Gastrocnemius medialis (tissue), 4 donors: ENCODE measurements around the gene COBL. TPM values are rescaled to one million over a fixed set of nuclear protein-coding genes. Genes with fewer than 3 reads are reported as not detected.

Experiments used
- ATAC-seq, 2 donors: fragments of 150-250 bp; one replicate each; pipeline ENCODE4 v1.9.1; 2016
- DNase-seq, 2 donors: peaks; one replicate each; pipeline ENCODE4 v3.0.0-alpha.2; 2019
- H3K27ac ChIP-seq, 4 donors: fragments of 200-600 bp; sonication (generic); 1 replicate in 1 of 4; 2 replicates in 3 of 4; pipeline ENCODE4 v1.5.1; 2016 to 2018; ENCODE audit warnings: mild to moderate bottlenecking in 2 of 4, moderate library complexity in 1 of 4
- H3K27me3 ChIP-seq, 3 donors: fragments of 200-600 bp; sonication (generic) in 2 of 3; 1 replicate in 1 of 3; 2 replicates in 2 of 3; pipeline versions ENCODE4 v1.5.1 to v1.6.0; 2016 to 2019; ENCODE audit warnings: mild to moderate bottlenecking in 1 of 3, moderate library complexity in 1 of 3
- H3K36me3 ChIP-seq, 2 donors: fragments of 200-600 bp; sonication (generic) in 1 of 2; one replicate each; pipeline ENCODE4 v1.5.1; 2017 to 2018
- H3K4me1 ChIP-seq, 2 donors: fragments of 200-600 bp; sonication (generic) in 1 of 2; one replicate each; pipeline ENCODE4 v1.5.1; 2016 to 2017; ENCODE audit warnings: mild to moderate bottlenecking in 2 of 2
- H3K4me3 ChIP-seq, 4 donors: fragments of 200-600 bp; sonication (generic) in 3 of 4; 1 replicate in 1 of 4; 2 replicates in 3 of 4; pipeline ENCODE4 v1.5.1; 2016 to 2019; ENCODE audit warnings: mild to moderate bottlenecking in 2 of 4
- H3K9me3 ChIP-seq, 3 donors: fragments of 200-600 bp; sonication (generic) in 2 of 3; 1 replicate in 1 of 3; 2 replicates in 2 of 3; pipeline ENCODE4 v1.5.1; 2016 to 2019
- CTCF ChIP-seq, 5 experiments: fragments of 450-650 bp in 3 of 5; fragments of 200-600 bp in 2 of 5; sonication (generic) in 2 of 5; IDR thresholded peaks in 4 of 5; conservative IDR thresholded peaks in 1 of 5; 1 replicate in 4 of 5; 2 replicates in 1 of 5; pipeline ENCODE4 v1.5.1; 2016 to 2019; ENCODE audit warnings: antibody characterized with exemption in 5 of 5, mild to moderate bottlenecking in 3 of 5, moderate library complexity in 3 of 5
- POLR2A ChIP-seq, 2 donors: fragments of 450-650 bp; IDR thresholded peaks; one replicate each; pipeline ENCODE4 v1.6.1; 2017; ENCODE audit warnings: antibody characterized with exemption in 2 of 2, mild to moderate bottlenecking in 2 of 2, moderate library complexity in 2 of 2
- in situ Hi-C, 4 donors: fragments of 200-750 bp; cut with MboI; loops; one replicate each; pipeline versions ENCODE4 v1.15.0 to v1.8.0; 2017; ENCODE audit warnings: low sequenced_read_pairs in 4 of 4
- intact Hi-C: fragments of 100-400 bp; cut with DNase I; formaldehyde crosslinking; loops from one replicate; pipeline ENCODE4 v1.15.1; 2023; ENCODE audit warnings: low total_unique reads
- total RNA-seq, 4 donors: library from RNA; depleted of rRNA; stranded (reverse); fragments of >200 nt; gene quantifications; one replicate each; pipeline versions ENCODE4 v1.1.0 to v1.2.3, GENCODE V29; 2016

COBL gene
- total RNA-seq, 4 donors from 2014 or later = 82.1 to 170 (median 124) TPM

GRCh38 chr7:51306761-51307160 lies 9.8 kb downstream of the COBL start:
- Histone ChIP-seq H3K27me3 (no peaks in the 10 kb centered on the region), H3K36me3 (no peaks in the 10 kb centered on the region), H3K9me3 (no peaks in the 10 kb centered on the region), H3K4me1 (peaks cover 38 to 56% of the 10 kb centered on the region in 2 donors), H3K4me3 (no peak overlapping the region), H3K27ac (no peak overlapping the region)
- TF ChIP-seq POLR2A (IDR thresholded peaks at IDR 0.05) (no peak), CTCF (IDR thresholded peaks at IDR 0.05 in 4 of 5, conservative IDR thresholded peaks at IDR 0.05 in 1 of 5) (no peak)
- no peak for ATAC-seq
- no peak for DNase-seq
- in situ Hi-C loops (no loop called here), intact Hi-C loops (no loop called here)

- Histone ChIP-seq H3K9me3 (no peaks in the 10 kb centered on the region), H3K4me1 (peaks cover 30 to 47% of the 10 kb centered on the region in 2 donors), H3K4me3 (no peak overlapping the region), H3K27ac (no peak overlapping the region), H3K27me3 (no peaks in the 10 kb centered on the region), H3K36me3 (no peaks in the 10 kb centered on the region)
- DNase-seq (no peak), ATAC-seq (no peak)
- in situ Hi-C loops (no loop called here), intact Hi-C loops (no loop called here)
- TF ChIP-seq POLR2A (IDR thresholded peaks at IDR 0.05) (no peak), CTCF (IDR thresholded peaks at IDR 0.05 in 4 of 5, conservative IDR thresholded peaks at IDR 0.05 in 1 of 5) (no peak)
Observed at GRCh38 chr7:51304729-51305128, 11.9 kb downstream of the COBL start.

- intact Hi-C loops = no loop called here
- TF ChIP-seq CTCF (IDR thresholded peaks at IDR 0.05 in 4 of 5, conservative IDR thresholded peaks at IDR 0.05 in 1 of 5) (no peak), POLR2A (IDR thresholded peaks at IDR 0.05) (no peak)
- peaks cover 15 to 39% of the 10 kb centered on the region in 2 donors for H3K4me1 ChIP-seq
- H3K27ac ChIP-seq = peak overlapping the region in 2 of 4 donors; percentile 12 to 26
- ATAC-seq (no peak), DNase-seq (no peak)
- H3K36me3 ChIP-seq = no peaks in the 10 kb centered on the region
- no peaks in the 10 kb centered on the region for H3K27me3 ChIP-seq
- H3K9me3 ChIP-seq = no peaks in the 10 kb centered on the region
- H3K4me3 ChIP-seq = no peak overlapping the region
- in situ Hi-C loops = no loop called here
Observed at GRCh38 chr7:51303142-51303525, 13.5 kb downstream of the COBL start.

GRCh38 chr7:51301806-51302205 lies 14.8 kb downstream of the COBL start:
- TF ChIP-seq CTCF (IDR thresholded peaks at IDR 0.05 in 4 of 5, conservative IDR thresholded peaks at IDR 0.05 in 1 of 5) (no peak), POLR2A (IDR thresholded peaks at IDR 0.05) (no peak)
- no peaks in the 10 kb centered on the region for H3K36me3 ChIP-seq
- ATAC-seq = no peak
- peaks cover 10 to 31% of the 10 kb centered on the region in 2 donors for H3K4me1 ChIP-seq
- peak overlapping the region in 2 of 4 donors; percentile 3 to 41 for H3K27ac ChIP-seq
- DNase-seq = no peak
- intact Hi-C loops (no loop called here), in situ Hi-C loops (no loop called here)
- H3K4me3 ChIP-seq = no peak overlapping the region
- H3K9me3 ChIP-seq = no peaks in the 10 kb centered on the region
- no peaks in the 10 kb centered on the region for H3K27me3 ChIP-seq
